ENCODE data around the gene NPTX2. TPM values are rescaled to one million over a fixed set of nuclear protein-coding genes. Genes with fewer than 3 reads are reported as not detected.

The NPTX2 gene
- total and polyA plus RNA-seq, 2 experiments from 2014 or later, result 8.2 to 24.1 TPM

GRCh38 chr7:98630770-98631169 is 13.7 kb downstream of the NPTX2 start:
- Histone ChIP-seq H4K20me1 (replicated peaks; ENCODE audit: insufficient read depth) (no peaks in the 10 kb centered on the region), H3K79me2 (replicated peaks; ENCODE audit: insufficient read depth) (no peaks in the 10 kb centered on the region), H3K27ac (ENCODE audit: low read depth) (no peak overlapping the region), H3K4me3 (no peak overlapping the region), H3F3A (replicated peaks; ENCODE audit: low read depth) (no peaks in the 10 kb centered on the region), H3K36me3 (ENCODE audit: insufficient read depth) (no peaks in the 10 kb centered on the region), H2AFZ (no peak overlapping the region), H3K4me2 (no peak overlapping the region), H3K9me2 (ENCODE audit: insufficient read depth) (no peaks in the 10 kb centered on the region), H3K27me3 (ENCODE audit: insufficient read depth) (no peaks in the 10 kb centered on the region), H3K4me1 (ENCODE audit: insufficient read depth) (no peaks in the 10 kb centered on the region)
- peaks cover 8% of the 10 kb centered on the region for H3K27me3 Mint-ChIP-seq (ENCODE audit: insufficient read depth, low read depth, poor library complexity)
- no peak overlapping the region for H3K27ac Mint-ChIP-seq
- no peak for ATAC-seq
- H3K4me1 Mint-ChIP-seq, result peaks cover 20% of the 10 kb centered on the region
- H3K9me3 Mint-ChIP-seq, result peaks cover 9% of the 10 kb centered on the region
- no peak for DNase-seq (ENCODE audit: low spot score)
- no peaks in the 10 kb centered on the region; the same call in 1 of the 3 replicates for H3K36me3 Mint-ChIP-seq (ENCODE audit: low read depth)
- TF ChIP-seq EZH2 (IDR thresholded peaks at IDR 0.05; ENCODE audit: low read depth, unreplicated experiment) (no peak), ZNF462 (CRISPR knock-in tag; IDR thresholded peaks at IDR 0.05) (no peak), POLR2AphosphoS5 (IDR thresholded peaks at IDR 0.05; ENCODE audit: low read depth) (no peak), NANOG (IDR thresholded peaks at IDR 0.05; ENCODE audit: borderline replicate concordance) (no peak), ZNF114 (CRISPR knock-in tag; IDR thresholded peaks at IDR 0.05) (no peak), CTCF (conservative IDR thresholded peaks at IDR 0.05; ENCODE audit: low read depth in 2 of 2) (no peak), JUNB (IDR thresholded peaks at IDR 0.05; ENCODE audit: unreplicated experiment) (no peak), ZNF331 (CRISPR knock-in tag; IDR thresholded peaks at IDR 0.05; ENCODE audit: low read depth) (no peak), EZH2phosphoT487 (IDR thresholded peaks at IDR 0.05; ENCODE audit: unreplicated experiment) (no peak), REST (IDR thresholded peaks at IDR 0.05; ENCODE audit: unreplicated experiment) (no peak), CREB1 (CRISPR knock-in tag; IDR thresholded peaks at IDR 0.05; ENCODE audit: low read depth) (no peak), ETS1 (IDR thresholded peaks at IDR 0.05) (no peak), STAT1 (IDR thresholded peaks at IDR 0.05; ENCODE audit: unreplicated experiment) (no peak)
- H3K4me3 Mint-ChIP-seq, result no peak overlapping the region

Data from GM23338 (cell line).